Measurements from ENCODE around the gene NFATC3. TPM values are rescaled to one million over a fixed set of nuclear protein-coding genes. Genes with fewer than 3 reads are reported as not detected.
A peak's percentile ranks its signal among the peaks of the same experiment; 100 is the strongest.

NFATC3 gene
- total and polyA plus RNA-seq, 2 experiments from 2014 or later: 13.1 to 35.9 TPM

GRCh38 chr16:68255712-68256111 lies 170.5 kb downstream of the NFATC3 start:
- no peaks in the 10 kb centered on the region for H3K36me3 ChIP-seq (replicated peaks; ENCODE audit: insufficient read depth, low read depth)
- H3K4me2 ChIP-seq: no peak overlapping the region
- no peaks in the 10 kb centered on the region for H3K27me3 ChIP-seq
- H3K4me3 ChIP-seq: no peak overlapping the region
- no peaks in the 10 kb centered on the region for H4K20me1 ChIP-seq (ENCODE audit: insufficient read depth, poor library complexity, severe bottlenecking)
- TF ChIP-seq EZH2phosphoT487 (IDR thresholded peaks at IDR 0.05; ENCODE audit: low read depth, severe bottlenecking, unreplicated experiment) (no peak), EZH2 (IDR thresholded peaks at IDR 0.05; ENCODE audit: borderline replicate concordance) (no peak), CTCF (IDR thresholded peaks at IDR 0.05; ENCODE audit: poor library complexity) (no peak)
- no peak for DNase-seq (ENCODE audit: low spot score)
- peaks cover 17% of the 10 kb centered on the region for H3K4me1 ChIP-seq (ENCODE audit: insufficient read depth)
- no peak overlapping the region for H2AFZ ChIP-seq
- no peak overlapping the region for H3K27ac ChIP-seq
- WGBS (ENCODE audit: low lambda C conversion rate, missing lambda C conversion rate): 94% methylated on average over 18 of the region's 18 CpGs
- no peaks in the 10 kb centered on the region for H3K9me2 ChIP-seq (replicated peaks; ENCODE audit: insufficient read depth)
- H3K79me2 ChIP-seq: no peaks in the 10 kb centered on the region
- no peaks in the 10 kb centered on the region for H3K9me3 ChIP-seq (ENCODE audit: low read depth)

GRCh38 chr16:68257251-68257905 lies 172.2 kb downstream of the NFATC3 start:
- Histone ChIP-seq H3K79me2 (no peaks in the 10 kb centered on the region), H3K4me2 (peak overlapping the region; percentile 57), H2AFZ (peak overlapping the region; percentile 31), H3K27ac (peak overlapping the region; percentile 97), H3K36me3 (replicated peaks; ENCODE audit: insufficient read depth, low read depth) (no peaks in the 10 kb centered on the region), H3K27me3 (no peaks in the 10 kb centered on the region), H3K9me3 (ENCODE audit: low read depth) (no peaks in the 10 kb centered on the region), H3K4me1 (ENCODE audit: insufficient read depth) (peaks cover 17% of the 10 kb centered on the region), H3K9me2 (replicated peaks; ENCODE audit: insufficient read depth) (no peaks in the 10 kb centered on the region), H3K4me3 (no peak overlapping the region), H4K20me1 (ENCODE audit: insufficient read depth, poor library complexity, severe bottlenecking) (no peaks in the 10 kb centered on the region)
- WGBS (ENCODE audit: low lambda C conversion rate, missing lambda C conversion rate): 89% methylated on average over 6 of the region's 6 CpGs
- TF ChIP-seq CTCF (IDR thresholded peaks at IDR 0.05; ENCODE audit: poor library complexity) (no peak), EZH2 (IDR thresholded peaks at IDR 0.05; ENCODE audit: borderline replicate concordance) (no peak), EZH2phosphoT487 (IDR thresholded peaks at IDR 0.05; ENCODE audit: low read depth, severe bottlenecking, unreplicated experiment) (no peak)
- no peak for DNase-seq (ENCODE audit: low spot score)

GRCh38 chr16:68257906-68258800 lies 173.0 kb downstream of the NFATC3 start:
- no peak for TF ChIP-seq CTCF (IDR thresholded peaks at IDR 0.05; ENCODE audit: poor library complexity)
- no peak for TF ChIP-seq EZH2phosphoT487 (IDR thresholded peaks at IDR 0.05; ENCODE audit: low read depth, severe bottlenecking, unreplicated experiment)
- no peak for TF ChIP-seq EZH2 (IDR thresholded peaks at IDR 0.05; ENCODE audit: borderline replicate concordance)
- peaks cover 17% of the 10 kb centered on the region for H3K4me1 ChIP-seq (ENCODE audit: insufficient read depth)
- H3K4me3 ChIP-seq: no peak overlapping the region
- peak; percentile 87 for DNase-seq (ENCODE audit: low spot score)
- peak overlapping the region; percentile 31 for H2AFZ ChIP-seq
- H4K20me1 ChIP-seq (ENCODE audit: insufficient read depth, poor library complexity, severe bottlenecking): no peaks in the 10 kb centered on the region
- no peaks in the 10 kb centered on the region for H3K9me2 ChIP-seq (replicated peaks; ENCODE audit: insufficient read depth)
- no peaks in the 10 kb centered on the region for H3K9me3 ChIP-seq (ENCODE audit: low read depth)
- peak overlapping the region; percentile 57 for H3K4me2 ChIP-seq
- peak overlapping the region; percentile 97 for H3K27ac ChIP-seq
- H3K27me3 ChIP-seq: no peaks in the 10 kb centered on the region
- no peaks in the 10 kb centered on the region for H3K79me2 ChIP-seq
- no peaks in the 10 kb centered on the region for H3K36me3 ChIP-seq (replicated peaks; ENCODE audit: insufficient read depth, low read depth)
- WGBS (ENCODE audit: low lambda C conversion rate, missing lambda C conversion rate): 50% methylated on average over 13 of the region's 13 CpGs
